Measurements from ENCODE around the gene DENND6B.

DENND6B gene

GRCh38 chr22:50261615-50262459 is 65.0 kb downstream of the DENND6B start, which contains the start of gene MAPK12:
TSS of gene MAPK12 (minus strand) at chr22:50261683. CDS start at chr22:50261509, 174 bp downstream.
- DNase-seq, result no peak
- H4K8ac ChIP-seq (ENCODE audit: low read depth, low read length), result no peak within 1 kb of the TSS
- H3K4me2 ChIP-seq (ENCODE audit: low read length), result peak within 1 kb of the TSS; percentile 62
- no peak within 1 kb of the TSS for H2AK5ac ChIP-seq (ENCODE audit: low read length)
- no peaks in the 10 kb centered on the region for H3K79me1 ChIP-seq (ENCODE audit: low read length)
- no peak within 1 kb of the TSS for H2BK15ac ChIP-seq (replicated peaks; ENCODE audit: low read depth)
- no peaks in the 10 kb centered on the region for H3K36me3 ChIP-seq (ENCODE audit: control insufficient read depth, insufficient read depth, low read length)
- H3K27ac ChIP-seq (ENCODE audit: low read depth, low read length), result no peak within 1 kb of the TSS
- peak within 1 kb of the TSS; percentile 55 for H3K4me3 ChIP-seq (ENCODE audit: low read length)
- H4K5ac ChIP-seq (ENCODE audit: low read length), result no peak within 1 kb of the TSS
- no CpG with 5 or more reads among the region's 61 CpGs for WGBS (ENCODE audit: extremely low coverage, insufficient coverage, low lambda C conversion rate)
- H2BK5ac ChIP-seq (ENCODE audit: low read length), result no peak within 1 kb of the TSS
- peak within 1 kb of the TSS; percentile 82 for H3K9ac ChIP-seq (ENCODE audit: low read length)
- H3K27me3 ChIP-seq (ENCODE audit: insufficient read depth, low read length, poor library complexity), result no peaks in the 10 kb centered on the region
- no peaks in the 10 kb centered on the region for H3K4me1 ChIP-seq (ENCODE audit: control insufficient read depth, low read depth, low read length)
- H3K79me2 ChIP-seq (ENCODE audit: control insufficient read depth, insufficient read depth, low read length), result no peaks in the 10 kb centered on the region
- no peak within 1 kb of the TSS for H3K23ac ChIP-seq (ENCODE audit: low read length)
- H3K18ac ChIP-seq (ENCODE audit: low read length), result peak within 1 kb of the TSS; percentile 9
- H3K4ac ChIP-seq (ENCODE audit: low read depth, low read length), result no peak within 1 kb of the TSS
- H2BK120ac ChIP-seq (ENCODE audit: low read depth, low read length), result no peak within 1 kb of the TSS
- H3K56ac ChIP-seq (ENCODE audit: low read length), result peak within 1 kb of the TSS; percentile 93

GRCh38 chr22:50260801-50261614 is 65.8 kb downstream of the DENND6B start:
- Histone ChIP-seq H2BK5ac (ENCODE audit: low read length) (no peak overlapping the region), H3K27me3 (ENCODE audit: insufficient read depth, low read length, poor library complexity) (no peaks in the 10 kb centered on the region)
- DNase-seq, result no peak

GRCh38 chr22:50260434-50260800 is 66.4 kb downstream of the DENND6B start:
- Histone ChIP-seq H3K79me2 (ENCODE audit: control insufficient read depth, insufficient read depth, low read length) (no peaks in the 10 kb centered on the region), H2BK5ac (ENCODE audit: low read length) (no peak overlapping the region), H3K27ac (ENCODE audit: low read depth, low read length) (no peak overlapping the region), H3K23ac (ENCODE audit: low read length) (no peak overlapping the region), H2BK15ac (replicated peaks; ENCODE audit: low read depth) (no peak overlapping the region), H4K8ac (ENCODE audit: low read depth, low read length) (no peak overlapping the region), H3K4me1 (ENCODE audit: control insufficient read depth, low read depth, low read length) (no peaks in the 10 kb centered on the region), H2AK5ac (ENCODE audit: low read length) (peak overlapping the region; percentile 45), H3K36me3 (ENCODE audit: control insufficient read depth, insufficient read depth, low read length) (no peaks in the 10 kb centered on the region), H2BK120ac (ENCODE audit: low read depth, low read length) (no peak overlapping the region), H4K5ac (ENCODE audit: low read length) (no peak overlapping the region), H3K27me3 (ENCODE audit: insufficient read depth, low read length, poor library complexity) (no peaks in the 10 kb centered on the region), H3K4me2 (ENCODE audit: low read length) (peak overlapping the region; percentile 62), H3K4me3 (ENCODE audit: low read length) (no peak overlapping the region), H3K56ac (ENCODE audit: low read length) (peak overlapping the region; percentile 93), H3K4ac (ENCODE audit: low read depth, low read length) (no peak overlapping the region), H3K18ac (ENCODE audit: low read length) (no peak overlapping the region), H3K9ac (ENCODE audit: low read length) (peak overlapping the region; percentile 82), H3K79me1 (ENCODE audit: low read length) (no peaks in the 10 kb centered on the region)
- no peak for DNase-seq
- no CpG with 5 or more reads among the region's 11 CpGs for WGBS (ENCODE audit: extremely low coverage, insufficient coverage, low lambda C conversion rate)

More at GRCh38 chr22:50260801-50261614, 65.8 kb downstream of the DENND6B start:
- peak overlapping the region; percentile 9 for H3K18ac ChIP-seq (ENCODE audit: low read length)
- no peak overlapping the region for H4K8ac ChIP-seq (ENCODE audit: low read depth, low read length)
- H2BK15ac ChIP-seq (replicated peaks; ENCODE audit: low read depth), result no peak overlapping the region
- H3K79me2 ChIP-seq (ENCODE audit: control insufficient read depth, insufficient read depth, low read length), result no peaks in the 10 kb centered on the region
- WGBS (ENCODE audit: extremely low coverage, insufficient coverage, low lambda C conversion rate), result no CpG with 5 or more reads among the region's 92 CpGs
- H2BK120ac ChIP-seq (ENCODE audit: low read depth, low read length), result no peak overlapping the region
- H3K56ac ChIP-seq (ENCODE audit: low read length), result peak overlapping the region; percentile 93
- H3K4me2 ChIP-seq (ENCODE audit: low read length), result peak overlapping the region; percentile 62
- no peak overlapping the region for H4K5ac ChIP-seq (ENCODE audit: low read length)
- no peak overlapping the region for H3K27ac ChIP-seq (ENCODE audit: low read depth, low read length)
- peak overlapping the region; percentile 82 for H3K9ac ChIP-seq (ENCODE audit: low read length)
- H3K79me1 ChIP-seq (ENCODE audit: low read length), result no peaks in the 10 kb centered on the region
- peak overlapping the region; percentile 55 for H3K4me3 ChIP-seq (ENCODE audit: low read length)
- H3K23ac ChIP-seq (ENCODE audit: low read length), result no peak overlapping the region
- no peaks in the 10 kb centered on the region for H3K4me1 ChIP-seq (ENCODE audit: control insufficient read depth, low read depth, low read length)
- H2AK5ac ChIP-seq (ENCODE audit: low read length), result no peak overlapping the region
- H3K4ac ChIP-seq (ENCODE audit: low read depth, low read length), result no peak overlapping the region
- H3K36me3 ChIP-seq (ENCODE audit: control insufficient read depth, insufficient read depth, low read length), result no peaks in the 10 kb centered on the region

- H3K4me1 ChIP-seq (ENCODE audit: control insufficient read depth, low read depth, low read length), result no peaks in the 10 kb centered on the region
- H3K23ac ChIP-seq (ENCODE audit: low read length), result no peak overlapping the region
- no peak overlapping the region for H4K5ac ChIP-seq (ENCODE audit: low read length)
- H4K8ac ChIP-seq (ENCODE audit: low read depth, low read length), result no peak overlapping the region
- H3K79me1 ChIP-seq (ENCODE audit: low read length), result no peaks in the 10 kb centered on the region
- no peak for DNase-seq
- no peak overlapping the region for H3K4me2 ChIP-seq (ENCODE audit: low read length)
- no peak overlapping the region for H2BK15ac ChIP-seq (replicated peaks; ENCODE audit: low read depth)
- H3K27ac ChIP-seq (ENCODE audit: low read depth, low read length), result no peak overlapping the region
- no CpG with 5 or more reads among the region's 15 CpGs for WGBS (ENCODE audit: extremely low coverage, insufficient coverage, low lambda C conversion rate)
- no peak overlapping the region for H2AK5ac ChIP-seq (ENCODE audit: low read length)
- H3K27me3 ChIP-seq (ENCODE audit: insufficient read depth, low read length, poor library complexity), result no peaks in the 10 kb centered on the region
- H3K18ac ChIP-seq (ENCODE audit: low read length), result no peak overlapping the region
- no peaks in the 10 kb centered on the region for H3K79me2 ChIP-seq (ENCODE audit: control insufficient read depth, insufficient read depth, low read length)
- no peaks in the 10 kb centered on the region for H3K36me3 ChIP-seq (ENCODE audit: control insufficient read depth, insufficient read depth, low read length)
- H3K56ac ChIP-seq (ENCODE audit: low read length), result no peak overlapping the region
- no peak overlapping the region for H3K9ac ChIP-seq (ENCODE audit: low read length)
- no peak overlapping the region for H3K4ac ChIP-seq (ENCODE audit: low read depth, low read length)
- H3K4me3 ChIP-seq (ENCODE audit: low read length), result no peak overlapping the region
- no peak overlapping the region for H2BK5ac ChIP-seq (ENCODE audit: low read length)
- no peak overlapping the region for H2BK120ac ChIP-seq (ENCODE audit: low read depth, low read length)
Observed at GRCh38 chr22:50259302-50259701, 67.5 kb downstream of the DENND6B start.
